HepG2 (cell line): ENCODE data around the gene GNG4. TPM values are rescaled to one million over a fixed set of nuclear protein-coding genes. Genes with fewer than 3 reads are reported as not detected.

ENCODE experiments used
- DNMT3B ChIP-seq: conservative IDR thresholded peaks from 2 replicates; pipeline ENCODE4 v1.6.1; 2016; ENCODE audit warnings: missing biosample characterization, control low read depth
- FOSL2 ChIP-seq: sonication (generic); formaldehyde crosslinking; IDR thresholded peaks from 2 replicates; pipeline ENCODE4 v1.4.0; 2020; ENCODE audit warnings: missing genetic modification reagents
- FOXK1 ChIP-seq: sonication (generic); formaldehyde crosslinking; IDR thresholded peaks from 2 replicates; pipeline ENCODE4 v1.4.0; 2020; ENCODE audit warnings: low read depth, missing genetic modification reagents, borderline replicate concordance
- KLF9 ChIP-seq: IDR thresholded peaks from 2 replicates; pipeline ENCODE4 v1.6.1; 2016; ENCODE audit warnings: low read depth
- KMT2A ChIP-seq: sonication (generic); formaldehyde crosslinking; IDR thresholded peaks from 2 replicates; pipeline ENCODE4 v1.4.0; 2020; ENCODE audit warnings: missing genetic modification reagents
- LRRFIP1 ChIP-seq: sonication (generic); formaldehyde crosslinking; conservative IDR thresholded peaks from 2 replicates; pipeline ENCODE4 v1.4.0; 2020; ENCODE audit warnings: missing genetic modification reagents
- NCOA2 ChIP-seq: sonication (generic); formaldehyde crosslinking; IDR thresholded peaks from 2 replicates; pipeline ENCODE4 v1.8.0; 2022; ENCODE audit warnings: inconsistent platforms
- NONO ChIP-seq, 2 experiments: fragments of 450-650 bp in 1 of 2; sonication (generic) in 1 of 2; formaldehyde crosslinking in 1 of 2; IDR thresholded peaks in 1 of 2; conservative IDR thresholded peaks in 1 of 2; 2 replicates each; pipeline versions ENCODE4 v1.6.1 to v1.8.0; 2017 to 2022; ENCODE audit warnings: mild to moderate bottlenecking in 1 of 2, missing genetic modification reagents in 1 of 2, moderate library complexity in 1 of 2
- PHF8 ChIP-seq: sonication (generic); formaldehyde crosslinking; IDR thresholded peaks from 2 replicates; pipeline ENCODE4 v1.5.0; 2020; ENCODE audit warnings: missing genetic modification reagents
- SALL1 ChIP-seq: sonication (generic); formaldehyde crosslinking; IDR thresholded peaks from 2 replicates; pipeline ENCODE4 v1.8.0; 2022; ENCODE audit warnings: mild to moderate bottlenecking, missing genetic modification reagents
- SIX4 ChIP-seq: sonication (generic); formaldehyde crosslinking; IDR thresholded peaks from 2 replicates; pipeline ENCODE4 v1.4.0; 2020; ENCODE audit warnings: missing genetic modification reagents
- ZFYVE20 ChIP-seq: sonication (generic); formaldehyde crosslinking; IDR thresholded peaks from 2 replicates; pipeline ENCODE4 v1.8.0; 2023; ENCODE audit warnings: low read depth, mild to moderate bottlenecking, moderate library complexity, missing genetic modification reagents, borderline replicate concordance
- ZNF232 ChIP-seq: sonication (generic); formaldehyde crosslinking; IDR thresholded peaks from 2 replicates; pipeline ENCODE4 v1.4.0; 2020; ENCODE audit warnings: missing genetic modification reagents, borderline replicate concordance
- ZNF382 ChIP-seq: sonication (generic); formaldehyde crosslinking; IDR thresholded peaks from 2 replicates; pipeline ENCODE4 v1.5.0; 2020; ENCODE audit warnings: missing genetic modification reagents, mild to moderate bottlenecking, borderline replicate concordance
- ZNF781 ChIP-seq: sonication (generic); formaldehyde crosslinking; IDR thresholded peaks from 2 replicates; pipeline ENCODE4 v1.5.1; 2020; ENCODE audit warnings: borderline replicate concordance, mild to moderate bottlenecking, missing genetic modification reagents; ENCODE audit errors: not compliant biosample characterization
- polyA plus RNA-seq, 8 experiments: library from polyadenylated mRNA; depleted of rRNA in 3 of 8; stranded (reverse) in 7 of 8; unstranded in 1 of 8; fragments of >200 nt; fragmentation: Illumina TruSeq in 4 of 8; extraction: Trizol in 4 of 8; gene quantifications; 2 replicates each; pipeline versions ENCODE4 v1.2.1 to v1.2.3, GENCODE V29; 2011 to 2016; ENCODE audit warnings: low read depth in 4 of 8, missing spikeins in 1 of 8, mixed read lengths in 1 of 8; ENCODE audit not compliant: insufficient read depth in 1 of 8
- total RNA-seq, 5 experiments: library from RNA; depleted of rRNA; stranded (reverse); fragments of >200 nt; fragmentation: Illumina TruSeq; extraction: Trizol; gene quantifications; 2 replicates each; pipeline ENCODE4 v1.2.3, GENCODE V29; 2016; ENCODE audit warnings: low read depth in 1 of 5
- TF ChIP-seq, protein P1 (sequence below): IDR thresholded peaks from 2 replicates; pipeline ENCODE4 v1.4.0; 2020; ENCODE audit warnings: mild to moderate bottlenecking, missing genetic modification reagents
- TF ChIP-seq, protein P2 (sequence below): IDR thresholded peaks from 2 replicates; pipeline ENCODE4 v1.6.1; 2018; ENCODE audit warnings: missing genetic modification reagents, mild to moderate bottlenecking, missing compliant biosample characterization

Gene GNG4
- total and polyA plus RNA-seq, 2 of the 13 experiments (the other 11 are each of a cell fraction or from before 2014, with no cell fraction given): 27.1 to 69.5 TPM

GRCh38 chr1:235648954-235649367 is 623 bp downstream of the GNG4 start (continued):
- TF ChIP-seq, protein P1, sequence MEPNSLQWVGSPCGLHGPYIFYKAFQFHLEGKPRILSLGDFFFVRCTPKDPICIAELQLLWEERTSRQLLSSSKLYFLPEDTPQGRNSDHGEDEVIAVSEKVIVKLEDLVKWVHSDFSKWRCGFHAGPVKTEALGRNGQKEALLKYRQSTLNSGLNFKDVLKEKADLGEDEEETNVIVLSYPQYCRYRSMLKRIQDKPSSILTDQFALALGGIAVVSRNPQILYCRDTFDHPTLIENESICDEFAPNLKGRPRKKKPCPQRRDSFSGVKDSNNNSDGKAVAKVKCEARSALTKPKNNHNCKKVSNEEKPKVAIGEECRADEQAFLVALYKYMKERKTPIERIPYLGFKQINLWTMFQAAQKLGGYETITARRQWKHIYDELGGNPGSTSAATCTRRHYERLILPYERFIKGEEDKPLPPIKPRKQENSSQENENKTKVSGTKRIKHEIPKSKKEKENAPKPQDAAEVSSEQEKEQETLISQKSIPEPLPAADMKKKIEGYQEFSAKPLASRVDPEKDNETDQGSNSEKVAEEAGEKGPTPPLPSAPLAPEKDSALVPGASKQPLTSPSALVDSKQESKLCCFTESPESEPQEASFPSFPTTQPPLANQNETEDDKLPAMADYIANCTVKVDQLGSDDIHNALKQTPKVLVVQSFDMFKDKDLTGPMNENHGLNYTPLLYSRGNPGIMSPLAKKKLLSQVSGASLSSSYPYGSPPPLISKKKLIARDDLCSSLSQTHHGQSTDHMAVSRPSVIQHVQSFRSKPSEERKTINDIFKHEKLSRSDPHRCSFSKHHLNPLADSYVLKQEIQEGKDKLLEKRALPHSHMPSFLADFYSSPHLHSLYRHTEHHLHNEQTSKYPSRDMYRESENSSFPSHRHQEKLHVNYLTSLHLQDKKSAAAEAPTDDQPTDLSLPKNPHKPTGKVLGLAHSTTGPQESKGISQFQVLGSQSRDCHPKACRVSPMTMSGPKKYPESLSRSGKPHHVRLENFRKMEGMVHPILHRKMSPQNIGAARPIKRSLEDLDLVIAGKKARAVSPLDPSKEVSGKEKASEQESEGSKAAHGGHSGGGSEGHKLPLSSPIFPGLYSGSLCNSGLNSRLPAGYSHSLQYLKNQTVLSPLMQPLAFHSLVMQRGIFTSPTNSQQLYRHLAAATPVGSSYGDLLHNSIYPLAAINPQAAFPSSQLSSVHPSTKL: 0 out of 2 replicates have a peak, but pooled peaks have one; percentile 4
- TF ChIP-seq KLF9 (CRISPR knock-in tag) (0 out of 2 replicates have a peak, but pooled peaks have one; percentile 28), SIX4 (CRISPR knock-in tag) (no peak), ZFYVE20 (no peak), ZNF232 (CRISPR knock-in tag) (peak; percentile 86; the same call in 1 of the 2 replicates), ZNF382 (CRISPR knock-in tag) (no peak), FOXK1 (CRISPR knock-in tag) (peak; percentile 14; the same call in 1 of the 2 replicates), ZNF781 (CRISPR knock-in tag) (peak; percentile 14), DNMT3B (CRISPR knock-in tag) (no peak), KMT2A (CRISPR knock-in tag) (peak; percentile 72; the same call in 1 of the 2 replicates), NCOA2 (CRISPR knock-in tag) (no peak), FOSL2 (CRISPR knock-in tag) (0 out of 2 replicates have a peak, but pooled peaks have one; percentile 16), PHF8 (CRISPR knock-in tag) (peak; percentile 29; the same call in 1 of the 2 replicates), LRRFIP1 (CRISPR knock-in tag) (0 out of 2 replicates have a peak, but pooled peaks have one; percentile 41), SALL1 (CRISPR knock-in tag) (peak; percentile 56; the same call in 1 of the 2 replicates), NONO (IDR thresholded peaks at IDR 0.05) (no peak), NONO (CRISPR knock-in tag; conservative IDR thresholded peaks at IDR 0.05) (peak; percentile 46; the same call in 1 of the 2 replicates)
- TF ChIP-seq, protein P2, sequence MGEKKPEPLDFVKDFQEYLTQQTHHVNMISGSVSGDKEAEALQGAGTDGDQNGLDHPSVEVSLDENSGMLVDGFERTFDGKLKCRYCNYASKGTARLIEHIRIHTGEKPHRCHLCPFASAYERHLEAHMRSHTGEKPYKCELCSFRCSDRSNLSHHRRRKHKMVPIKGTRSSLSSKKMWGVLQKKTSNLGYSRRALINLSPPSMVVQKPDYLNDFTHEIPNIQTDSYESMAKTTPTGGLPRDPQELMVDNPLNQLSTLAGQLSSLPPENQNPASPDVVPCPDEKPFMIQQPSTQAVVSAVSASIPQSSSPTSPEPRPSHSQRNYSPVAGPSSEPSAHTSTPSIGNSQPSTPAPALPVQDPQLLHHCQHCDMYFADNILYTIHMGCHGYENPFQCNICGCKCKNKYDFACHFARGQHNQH (CRISPR knock-in tag): 0 out of 2 replicates have a peak, but pooled peaks have one; percentile 54
